ENCODE data around the gene RTN4RL2. TPM values are rescaled to one million over a fixed set of nuclear protein-coding genes. Genes with fewer than 3 reads are reported as not detected.

RTN4RL2 gene
- total and polyA plus RNA-seq, 9 of the 15 experiments (the other 6 are each of a cell fraction or from before 2014, with no cell fraction given): 0.06 to 1.9 (median 0.34) TPM; not detected in 4

DNA sequence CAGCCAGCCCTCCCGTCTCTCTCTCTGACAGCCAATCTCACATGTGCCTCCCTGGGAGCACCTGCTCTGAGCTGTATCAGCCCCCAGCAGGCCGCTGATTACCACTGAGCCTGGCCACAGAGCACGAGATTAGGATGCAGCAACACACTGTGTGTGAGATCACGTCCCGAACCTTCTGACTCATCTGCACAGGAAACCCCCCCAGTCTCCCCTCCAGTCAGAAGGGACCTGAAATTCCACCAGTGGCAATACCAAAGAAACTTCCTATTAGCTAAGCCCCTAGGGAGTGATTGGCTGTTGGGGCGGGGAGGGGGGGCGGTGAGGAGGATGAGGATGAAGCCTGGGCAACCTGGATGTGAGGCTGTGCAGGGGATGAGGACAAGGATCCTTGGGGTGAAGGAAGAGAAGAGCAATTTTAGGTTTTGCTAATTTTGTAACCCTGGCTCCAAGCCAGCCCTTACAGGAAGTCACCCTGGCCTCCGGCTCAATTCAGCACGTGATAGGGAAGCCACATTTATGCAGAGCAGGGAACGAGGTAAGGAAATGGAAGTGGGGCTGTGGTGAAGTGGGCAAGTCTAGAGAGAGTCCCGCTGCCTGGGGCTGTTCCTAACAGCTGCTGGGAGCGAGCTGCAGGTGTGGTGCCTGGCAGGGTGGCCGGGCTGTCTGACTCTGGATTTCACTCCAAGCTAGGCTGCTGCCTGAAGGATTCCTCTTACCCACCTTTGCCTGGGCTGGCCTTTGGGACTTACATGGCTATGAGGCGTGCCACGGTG is 35.4 kb upstream of the RTN4RL2 start:
- FAIRE-seq (peak; percentile 99), DNase-seq (ENCODE audit: extremely low read depth in 1 of 4, low spot score in 3 of 4) (peak; percentile 72 to 98 (median 82)), ATAC-seq (peak; percentile 90)
- Histone ChIP-seq H3K9me3 (replicated peaks; ENCODE audit: control insufficient read depth, insufficient read depth, low read depth, low read length) (no peaks in the 10 kb centered on the region), H3K4me2 (ENCODE audit: insufficient read depth, low read length) (peak overlapping the region; percentile 90), H2AFZ (ENCODE audit: low read depth, low read length) (no peak overlapping the region), H3K9me1 (ENCODE audit: control insufficient read depth, insufficient read depth, low read length) (peaks cover 7% of the 10 kb centered on the region), H3K4me1 (replicated peaks in 1 of 2; ENCODE audit: control insufficient read depth in 2 of 2, insufficient read depth in 2 of 2, low read length in 2 of 2) (peaks cover 42 to 48% of the 10 kb centered on the region in 2 experiments), H3K4me3 (peak overlapping the region; percentile 72), H4K20me1 (replicated peaks; ENCODE audit: control insufficient read depth, insufficient read depth, low read length) (peaks cover 12% of the 10 kb centered on the region; the same call in 1 of the 2 replicates), H3K27ac (ENCODE audit: extremely low read depth, low read depth, low read length) (peak overlapping the region; percentile 91), H3K79me2 (ENCODE audit: control insufficient read depth, insufficient read depth, low read length) (peaks cover 73% of the 10 kb centered on the region), H3K9ac (ENCODE audit: insufficient read depth in 1 of 2, low read depth in 2 of 2, low read length in 2 of 2) (peak overlapping the region; percentile 96 to 98), H3K27me3 (ENCODE audit: control insufficient read depth in 2 of 2, insufficient read depth in 2 of 2, low read length in 2 of 2) (no peaks in the 10 kb centered on the region), H3K36me3 (ENCODE audit: control insufficient read depth, insufficient read depth, low read length) (peaks cover 62% of the 10 kb centered on the region)
- POLR2A ChIA-PET: interaction anchor here (0.6 to 1.3 kb wide), 13 partner anchors 8 to 124 kb away, joined by 3 to 5 read pairs (median 4); partner anchors contain the start of genes SLC43A1 and TNKS1BP1
- BruUV-seq (replicated peaks): TSS peak; percentile 97
- intact Hi-C loops (cut with micrococcal nuclease) (loop anchor here (2.0 kb wide), 2 partner anchors 22 to 38 kb away; no protein-coding TSS in a partner anchor), in situ Hi-C loops (cut with MboI) (no loop called here)
- under 1% methylated on average over 14 of the region's 15 CpGs for WGBS (ENCODE audit: insufficient coverage, low coverage, missing lambda C conversion rate)
- CTCF ChIA-PET (ENCODE audit: low intra/inter-chr PET ratio): no interaction called here
- no peak for TF ChIP-seq NFE2L1 (tag; IDR thresholded peaks at IDR 0.05; ENCODE audit: borderline replicate concordance, low read depth)
- peak in 1 of 2 experiments; percentile 99; a peak in 2 of 4 replicates for TF ChIP-seq ZNF318 (IDR thresholded peaks at IDR 0.05; ENCODE audit: borderline replicate concordance in 1 of 2, low read depth in 1 of 2)
- TF ChIP-seq SETDB1 (IDR thresholded peaks at IDR 0.05; ENCODE audit: low read length): no peak
- no peak for TF ChIP-seq NCOA4 (IDR thresholded peaks at IDR 0.05; ENCODE audit: partially characterized antibody)
- TF ChIP-seq MEF2A (IDR thresholded peaks at IDR 0.05; ENCODE audit: control insufficient read depth, low read depth, low read length): peak; percentile 72
- TF ChIP-seq, protein P1, sequence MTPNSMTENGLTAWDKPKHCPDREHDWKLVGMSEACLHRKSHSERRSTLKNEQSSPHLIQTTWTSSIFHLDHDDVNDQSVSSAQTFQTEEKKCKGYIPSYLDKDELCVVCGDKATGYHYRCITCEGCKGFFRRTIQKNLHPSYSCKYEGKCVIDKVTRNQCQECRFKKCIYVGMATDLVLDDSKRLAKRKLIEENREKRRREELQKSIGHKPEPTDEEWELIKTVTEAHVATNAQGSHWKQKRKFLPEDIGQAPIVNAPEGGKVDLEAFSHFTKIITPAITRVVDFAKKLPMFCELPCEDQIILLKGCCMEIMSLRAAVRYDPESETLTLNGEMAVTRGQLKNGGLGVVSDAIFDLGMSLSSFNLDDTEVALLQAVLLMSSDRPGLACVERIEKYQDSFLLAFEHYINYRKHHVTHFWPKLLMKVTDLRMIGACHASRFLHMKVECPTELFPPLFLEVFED (CRISPR knock-in tag; conservative IDR thresholded peaks at IDR 0.05): peak; percentile 29; the same call in 1 of the 2 replicates
- peak; percentile 92 for TF ChIP-seq EP400 (IDR thresholded peaks at IDR 0.05)
- TF ChIP-seq, protein P2, sequence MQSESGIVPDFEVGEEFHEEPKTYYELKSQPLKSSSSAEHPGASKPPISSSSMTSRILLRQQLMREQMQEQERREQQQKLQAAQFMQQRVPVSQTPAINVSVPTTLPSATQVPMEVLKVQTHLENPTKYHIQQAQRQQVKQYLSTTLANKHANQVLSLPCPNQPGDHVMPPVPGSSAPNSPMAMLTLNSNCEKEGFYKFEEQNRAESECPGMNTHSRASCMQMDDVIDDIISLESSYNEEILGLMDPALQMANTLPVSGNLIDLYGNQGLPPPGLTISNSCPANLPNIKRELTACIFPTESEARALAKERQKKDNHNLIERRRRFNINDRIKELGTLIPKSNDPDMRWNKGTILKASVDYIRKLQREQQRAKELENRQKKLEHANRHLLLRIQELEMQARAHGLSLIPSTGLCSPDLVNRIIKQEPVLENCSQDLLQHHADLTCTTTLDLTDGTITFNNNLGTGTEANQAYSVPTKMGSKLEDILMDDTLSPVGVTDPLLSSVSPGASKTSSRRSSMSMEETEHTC (IDR thresholded peaks at IDR 0.05): peak; percentile 98
